ENCODE data around the gene SLC24A3. TPM values are rescaled to one million over a fixed set of nuclear protein-coding genes. Genes with fewer than 3 reads are reported as not detected.
A peak's percentile ranks its signal among the peaks of the same experiment; 100 is the strongest.

The SLC24A3 gene
- total and polyA plus RNA-seq, 2 of the 13 experiments (the other 11 are each of a cell fraction or from before 2014, with no cell fraction given): not detected

- no peaks in the 10 kb centered on the region for H4K20me1 ChIP-seq (ENCODE audit: insufficient read depth, low read length)
- intact Hi-C loops (cut with micrococcal nuclease; ENCODE audit: unreplicated experiment) (no loop called here), in situ Hi-C loops (cut with HindIII; ENCODE audit: extremely low pct_ligation_motif_present, low pct_unique_long_range_greater_than_20kb) (no loop called here)
- H3K79me2 ChIP-seq (ENCODE audit: insufficient read depth, low read length): no peaks in the 10 kb centered on the region
- POLR2A ChIA-PET: no interaction called here
- CTCF ChIA-PET (ENCODE audit: low intra/inter-chr PET ratio, low total read pairs): no interaction called here
- no peaks in the 10 kb centered on the region for H3K36me3 ChIP-seq (replicated peaks in 1 of 2; ENCODE audit: control insufficient read depth in 1 of 2, insufficient read depth in 2 of 2, low read length in 2 of 2)
- H2AFZ ChIP-seq (ENCODE audit: low read length): no peak overlapping the region
- no peak overlapping the region for H3K27ac ChIP-seq (ENCODE audit: extremely low read length, insufficient read depth, low read length)
- TF ChIP-seq CEBPB (IDR thresholded peaks at IDR 0.05; ENCODE audit: borderline replicate concordance, low read depth, low read length): peak; percentile 83
- TF ChIP-seq, protein P1, sequence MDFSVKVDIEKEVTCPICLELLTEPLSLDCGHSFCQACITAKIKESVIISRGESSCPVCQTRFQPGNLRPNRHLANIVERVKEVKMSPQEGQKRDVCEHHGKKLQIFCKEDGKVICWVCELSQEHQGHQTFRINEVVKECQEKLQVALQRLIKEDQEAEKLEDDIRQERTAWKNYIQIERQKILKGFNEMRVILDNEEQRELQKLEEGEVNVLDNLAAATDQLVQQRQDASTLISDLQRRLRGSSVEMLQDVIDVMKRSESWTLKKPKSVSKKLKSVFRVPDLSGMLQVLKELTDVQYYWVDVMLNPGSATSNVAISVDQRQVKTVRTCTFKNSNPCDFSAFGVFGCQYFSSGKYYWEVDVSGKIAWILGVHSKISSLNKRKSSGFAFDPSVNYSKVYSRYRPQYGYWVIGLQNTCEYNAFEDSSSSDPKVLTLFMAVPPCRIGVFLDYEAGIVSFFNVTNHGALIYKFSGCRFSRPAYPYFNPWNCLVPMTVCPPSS (IDR thresholded peaks at IDR 0.05): no peak
- 0% methylated on average over 1 of the region's 1 CpG for WGBS (ENCODE audit: low lambda C conversion rate)
- ATAC-seq (no peak), DNase-seq (ENCODE audit: low spot score) (no peak), FAIRE-seq (no peak)
- no peak overlapping the region for H3K9ac ChIP-seq (ENCODE audit: insufficient read depth, low read depth, low read length)
- no peaks in the 10 kb centered on the region for H3K4me1 ChIP-seq (ENCODE audit: insufficient read depth, low read length)
- H3K9me3 ChIP-seq (ENCODE audit: low read length): no peaks in the 10 kb centered on the region
- H3K4me2 ChIP-seq (ENCODE audit: low read depth, low read length): no peak overlapping the region
- BruUV-seq (replicated peaks): no TSS peak
- H3K27me3 ChIP-seq (ENCODE audit: control insufficient read depth in 1 of 2, insufficient read depth in 2 of 2, low read length in 2 of 2): no peaks in the 10 kb centered on the region
- no peak overlapping the region for H3K4me3 ChIP-seq (replicated peaks in 1 of 3; ENCODE audit: insufficient read depth in 1 of 3, low read depth in 2 of 3, low read length in 3 of 3)
Observed at GRCh38 chr20:19487420-19487819, 275.0 kb downstream of the SLC24A3 start.

- ATAC-seq (no peak), DNase-seq (ENCODE audit: low spot score) (no peak), FAIRE-seq (no peak)
- no peak overlapping the region for H3K9ac ChIP-seq (ENCODE audit: insufficient read depth, low read depth, low read length)
- no TSS peak for BruUV-seq (replicated peaks)
- H4K20me1 ChIP-seq (ENCODE audit: insufficient read depth, low read length): no peaks in the 10 kb centered on the region
- POLR2A ChIA-PET: no interaction called here
- in situ Hi-C loops (cut with HindIII; ENCODE audit: extremely low pct_ligation_motif_present, low pct_unique_long_range_greater_than_20kb): no loop called here
- H3K4me1 ChIP-seq (ENCODE audit: insufficient read depth, low read length): no peaks in the 10 kb centered on the region
- H3K9me3 ChIP-seq (ENCODE audit: low read length): no peaks in the 10 kb centered on the region
- no peak overlapping the region for H2AFZ ChIP-seq (ENCODE audit: low read length)
- WGBS (ENCODE audit: low lambda C conversion rate): 2% methylated on average over 4 of the region's 4 CpGs
- TF ChIP-seq ZSCAN21 (CRISPR knock-in tag; IDR thresholded peaks at IDR 0.05; ENCODE audit: borderline replicate concordance) (no peak), ZFP37 (CRISPR knock-in tag; IDR thresholded peaks at IDR 0.05; ENCODE audit: borderline replicate concordance) (no peak), DNMT3B (CRISPR knock-in tag; conservative IDR thresholded peaks at IDR 0.05) (no peak), GTF2F1 (IDR thresholded peaks at IDR 0.05; ENCODE audit: low read length) (no peak), KAT2B (IDR thresholded peaks at IDR 0.05; ENCODE audit: borderline replicate concordance, low read depth, low read length) (no peak), DMAP1 (CRISPR knock-in tag; IDR thresholded peaks at IDR 0.05) (no peak), HES4 (CRISPR knock-in tag; IDR thresholded peaks at IDR 0.05; ENCODE audit: borderline replicate concordance) (no peak)
- TF ChIP-seq, protein P2, sequence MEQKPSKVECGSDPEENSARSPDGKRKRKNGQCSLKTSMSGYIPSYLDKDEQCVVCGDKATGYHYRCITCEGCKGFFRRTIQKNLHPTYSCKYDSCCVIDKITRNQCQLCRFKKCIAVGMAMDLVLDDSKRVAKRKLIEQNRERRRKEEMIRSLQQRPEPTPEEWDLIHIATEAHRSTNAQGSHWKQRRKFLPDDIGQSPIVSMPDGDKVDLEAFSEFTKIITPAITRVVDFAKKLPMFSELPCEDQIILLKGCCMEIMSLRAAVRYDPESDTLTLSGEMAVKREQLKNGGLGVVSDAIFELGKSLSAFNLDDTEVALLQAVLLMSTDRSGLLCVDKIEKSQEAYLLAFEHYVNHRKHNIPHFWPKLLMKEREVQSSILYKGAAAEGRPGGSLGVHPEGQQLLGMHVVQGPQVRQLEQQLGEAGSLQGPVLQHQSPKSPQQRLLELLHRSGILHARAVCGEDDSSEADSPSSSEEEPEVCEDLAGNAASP (CRISPR knock-in tag; IDR thresholded peaks at IDR 0.05; ENCODE audit: borderline replicate concordance): no peak
- H3K27ac ChIP-seq (ENCODE audit: extremely low read length, insufficient read depth, low read length): no peak overlapping the region
- no peaks in the 10 kb centered on the region for H3K36me3 ChIP-seq (replicated peaks in 1 of 2; ENCODE audit: control insufficient read depth in 1 of 2, insufficient read depth in 2 of 2, low read length in 2 of 2)
- intact Hi-C loops (cut with micrococcal nuclease; ENCODE audit: unreplicated experiment): no loop called here
- H3K79me2 ChIP-seq (ENCODE audit: insufficient read depth, low read length): no peaks in the 10 kb centered on the region
- CTCF ChIA-PET (ENCODE audit: low intra/inter-chr PET ratio, low total read pairs): no interaction called here
- H3K4me3 ChIP-seq (replicated peaks in 1 of 3; ENCODE audit: insufficient read depth in 1 of 3, low read depth in 2 of 3, low read length in 3 of 3): no peak overlapping the region
- no peaks in the 10 kb centered on the region; a peak in 1 of 5 replicates for H3K27me3 ChIP-seq (ENCODE audit: control insufficient read depth in 1 of 2, insufficient read depth in 2 of 2, low read length in 2 of 2)
- no peak overlapping the region for H3K4me2 ChIP-seq (ENCODE audit: low read depth, low read length)
Observed at GRCh38 chr20:19491241-19491640, 278.8 kb downstream of the SLC24A3 start.
